RWPE2 (cell line): ENCODE results near the gene ARL6IP6.

ENCODE experiments used
- ATAC-seq: fragments of 200-7000 bp; cut with Tn5 transposase; 3 replicates; pipeline ENCODE4 v1.9.1; 2021; ENCODE audit warnings: low read depth
- DNase-seq: peaks from one replicate; pipeline ENCODE4 v3.0.0-alpha.2; 2020; ENCODE audit warnings: low spot score
- H3K27ac ChIP-seq: fragments of 450-650 bp; 2 replicates; pipeline ENCODE4 v1.5.1; 2017; ENCODE audit warnings: mild to moderate bottlenecking; ENCODE audit not compliant: poor library complexity, severe bottlenecking
- H3K27me3 ChIP-seq: fragments of 250-450 bp; sonication (Bioruptor Pico); 2 replicates; pipeline ENCODE4 v1.5.1; 2021; ENCODE audit warnings: mild to moderate bottlenecking, moderate library complexity; ENCODE audit not compliant: insufficient read depth, poor library complexity, severe bottlenecking
- H3K36me3 ChIP-seq: fragments of 250-450 bp; sonication (Bioruptor Pico); 2 replicates; pipeline ENCODE4 v1.5.1; 2020; ENCODE audit warnings: low read depth, mild to moderate bottlenecking, moderate library complexity
- H3K4me1 ChIP-seq: fragments of 250-450 bp; sonication (Bioruptor Pico); 2 replicates; pipeline ENCODE4 v1.5.1; 2021; ENCODE audit warnings: mild to moderate bottlenecking, moderate library complexity; ENCODE audit not compliant: insufficient read depth, poor library complexity, severe bottlenecking
- H3K4me3 ChIP-seq: fragments of 250-450 bp; sonication (Bioruptor Pico); 2 replicates; pipeline ENCODE4 v1.5.1; 2021; ENCODE audit warnings: mild to moderate bottlenecking, moderate library complexity; ENCODE audit not compliant: severe bottlenecking
- H3K9me3 ChIP-seq: fragments of 250-450 bp; sonication (Bioruptor Pico); 2 replicates; pipeline ENCODE4 v1.5.1; 2021; ENCODE audit warnings: mild to moderate bottlenecking, moderate library complexity; ENCODE audit not compliant: severe bottlenecking
- CTCF ChIP-seq: fragments of 450-650 bp; IDR thresholded peaks from one replicate; pipeline ENCODE4 v1.5.1; 2017; ENCODE audit warnings: mild to moderate bottlenecking, moderate library complexity; ENCODE audit not compliant: poor library complexity, severe bottlenecking

The ARL6IP6 gene

GRCh38 chr2:152791979-152792378, 73.6 kb downstream of the ARL6IP6 start:
- Histone ChIP-seq H3K36me3 (no peaks in the 10 kb centered on the region), H3K27ac (no peak overlapping the region), H3K4me1 (no peaks in the 10 kb centered on the region), H3K27me3 (no peaks in the 10 kb centered on the region), H3K4me3 (no peak overlapping the region), H3K9me3 (no peaks in the 10 kb centered on the region)
- TF ChIP-seq CTCF, result no peak
- ATAC-seq (no peak), DNase-seq (no peak)

- H3K27me3 ChIP-seq, result no peaks in the 10 kb centered on the region
- H3K36me3 ChIP-seq, result no peaks in the 10 kb centered on the region
- H3K4me3 ChIP-seq, result no peak overlapping the region
- no peaks in the 10 kb centered on the region for H3K4me1 ChIP-seq
- ATAC-seq (no peak), DNase-seq (no peak)
- H3K9me3 ChIP-seq, result no peaks in the 10 kb centered on the region
- no peak overlapping the region for H3K27ac ChIP-seq
- TF ChIP-seq CTCF, result no peak
Measured at GRCh38 chr2:152792974-152793373, 74.6 kb downstream of the ARL6IP6 start.

GRCh38 chr2:152796941-152797340, 78.5 kb downstream of the ARL6IP6 start:
- Histone ChIP-seq H3K4me1 (no peaks in the 10 kb centered on the region), H3K4me3 (no peak overlapping the region), H3K27ac (no peak overlapping the region), H3K27me3 (no peaks in the 10 kb centered on the region), H3K9me3 (no peaks in the 10 kb centered on the region), H3K36me3 (no peaks in the 10 kb centered on the region)
- TF ChIP-seq CTCF, result no peak
- DNase-seq (no peak), ATAC-seq (no peak)

- Histone ChIP-seq H3K4me1 (no peaks in the 10 kb centered on the region), H3K27ac (no peak overlapping the region), H3K9me3 (no peaks in the 10 kb centered on the region), H3K36me3 (no peaks in the 10 kb centered on the region), H3K27me3 (peaks cover 7% of the 10 kb centered on the region), H3K4me3 (no peak overlapping the region)
- DNase-seq, result peak; percentile 46
- TF ChIP-seq CTCF, result no peak
- no peak for ATAC-seq
Measured at GRCh38 chr2:152804687-152805408, 86.4 kb downstream of the ARL6IP6 start.

- H3K9me3 ChIP-seq, result peaks cover 4% of the 10 kb centered on the region
- no peaks in the 10 kb centered on the region for H3K4me1 ChIP-seq
- H3K4me3 ChIP-seq, result no peak overlapping the region
- H3K27me3 ChIP-seq, result peaks cover 7% of the 10 kb centered on the region
- TF ChIP-seq CTCF, result no peak
- no peaks in the 10 kb centered on the region for H3K36me3 ChIP-seq
- no peak for DNase-seq
- no peak overlapping the region for H3K27ac ChIP-seq
- no peak for ATAC-seq
Measured at GRCh38 chr2:152811916-152812315, 93.5 kb downstream of the ARL6IP6 start.
